GM18870 (cell line): ENCODE results near the gene BAG5.
"Not testable (repeated sequence)": the region's sequence is repeated elsewhere in the genome, so short reads cannot be mapped to it uniquely, and the experiment has no call there.

Source experiments
- ATAC-seq: cut with Tn5 transposase; IDR thresholded peaks from one replicate; pipeline ENCODE4 v1.9.1; 2021; ENCODE audit warnings: moderate library complexity; ENCODE audit not compliant: unreplicated experiment

Gene BAG5

DNA sequence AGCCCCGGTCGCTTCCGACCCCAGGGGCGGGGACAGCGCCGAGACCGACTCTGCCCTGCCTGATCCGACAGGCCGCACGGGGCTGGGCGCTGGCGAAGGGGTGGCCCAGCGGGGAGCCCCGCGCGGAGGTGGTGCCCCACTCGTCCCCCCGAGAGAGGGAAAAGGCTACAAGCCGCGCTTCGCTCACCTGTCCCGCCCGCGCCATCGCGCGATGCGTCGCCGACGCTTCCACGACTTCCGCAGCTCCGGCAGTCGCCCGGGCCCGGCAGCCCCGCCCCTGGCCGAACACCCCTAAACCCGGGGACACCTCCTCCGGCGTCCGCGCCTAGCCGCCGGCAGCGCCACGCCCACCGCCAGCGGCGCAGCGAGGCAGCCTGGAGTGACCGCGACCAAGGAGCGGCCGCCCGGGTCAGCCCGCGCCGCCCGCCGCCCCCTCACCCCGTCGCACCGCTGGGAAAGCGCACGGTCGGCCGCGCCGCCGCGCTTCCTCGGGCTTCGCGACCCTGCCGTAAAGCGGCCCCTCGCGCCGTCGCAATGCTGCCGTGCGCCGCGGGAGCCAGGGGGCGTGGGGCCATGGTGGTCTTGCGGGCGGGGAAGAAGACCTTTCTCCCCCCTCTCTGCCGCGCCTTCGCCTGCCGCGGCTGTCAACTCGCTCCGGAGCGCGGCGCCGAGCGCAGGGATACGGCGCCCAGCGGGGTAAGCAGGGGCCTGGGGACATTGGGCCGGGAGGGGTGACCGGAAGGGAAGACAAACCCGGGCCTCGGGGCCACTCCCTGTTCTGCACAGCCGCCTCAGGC, at the start of gene BAG5, which contains the start of gene COA8:
Gene BAG5, minus strand, starts transcription at position 229 of the 797 bp plus-strand sequence. CDS start 1,493 bp downstream, outside the sequence.
Gene COA8, plus strand, starts transcription at position 532 of the 797 bp plus-strand sequence. Its CDS starts 42 bp downstream, at position 574.
- peak; percentile 61 for ATAC-seq

DNA sequence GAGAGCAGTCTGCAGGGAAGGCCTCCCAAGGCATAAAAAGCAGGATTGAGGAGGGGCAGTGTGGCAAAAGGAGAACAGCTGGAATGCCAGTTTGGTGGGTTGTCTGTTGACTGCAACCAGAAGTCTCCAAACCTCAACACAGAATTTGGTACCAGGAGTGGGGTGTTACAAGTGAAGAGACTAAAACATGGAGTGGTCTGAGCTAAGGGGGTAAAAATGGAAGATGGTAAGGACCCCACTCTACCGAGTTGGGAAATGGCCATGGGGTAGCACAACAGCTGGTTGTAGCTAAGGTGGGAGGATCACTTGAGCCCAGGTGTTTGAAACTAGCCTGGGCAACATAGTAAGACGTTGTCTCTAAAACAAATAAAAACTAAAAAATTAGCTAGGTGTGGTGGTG, 48.8 kb upstream of the BAG5 start:
- no peak for ATAC-seq

DNA sequence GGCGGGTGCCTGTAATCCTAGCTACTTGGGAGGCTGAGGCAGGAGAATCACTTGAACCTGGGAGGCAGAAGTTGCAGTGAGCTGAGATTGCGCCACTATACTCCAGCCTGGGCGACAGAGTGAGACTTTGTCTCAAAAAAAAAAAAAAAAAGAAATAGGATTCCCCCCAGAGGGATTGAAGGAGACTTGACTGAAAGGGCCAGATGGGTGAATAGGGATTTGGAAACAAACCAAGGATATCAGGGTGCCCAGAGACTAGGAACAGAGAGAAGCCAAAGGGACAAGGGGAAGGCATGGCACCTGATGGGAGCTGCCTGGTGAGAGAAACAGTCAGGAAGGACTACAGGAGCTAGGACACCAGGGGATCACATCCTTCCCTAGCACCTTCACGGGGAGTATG, 46.6 kb upstream of the BAG5 start:
- ATAC-seq, result not testable (repeated sequence)

GRCh38 chr14:103607822-103608221, 45.4 kb upstream of the BAG5 start:
- no peak for ATAC-seq

DNA sequence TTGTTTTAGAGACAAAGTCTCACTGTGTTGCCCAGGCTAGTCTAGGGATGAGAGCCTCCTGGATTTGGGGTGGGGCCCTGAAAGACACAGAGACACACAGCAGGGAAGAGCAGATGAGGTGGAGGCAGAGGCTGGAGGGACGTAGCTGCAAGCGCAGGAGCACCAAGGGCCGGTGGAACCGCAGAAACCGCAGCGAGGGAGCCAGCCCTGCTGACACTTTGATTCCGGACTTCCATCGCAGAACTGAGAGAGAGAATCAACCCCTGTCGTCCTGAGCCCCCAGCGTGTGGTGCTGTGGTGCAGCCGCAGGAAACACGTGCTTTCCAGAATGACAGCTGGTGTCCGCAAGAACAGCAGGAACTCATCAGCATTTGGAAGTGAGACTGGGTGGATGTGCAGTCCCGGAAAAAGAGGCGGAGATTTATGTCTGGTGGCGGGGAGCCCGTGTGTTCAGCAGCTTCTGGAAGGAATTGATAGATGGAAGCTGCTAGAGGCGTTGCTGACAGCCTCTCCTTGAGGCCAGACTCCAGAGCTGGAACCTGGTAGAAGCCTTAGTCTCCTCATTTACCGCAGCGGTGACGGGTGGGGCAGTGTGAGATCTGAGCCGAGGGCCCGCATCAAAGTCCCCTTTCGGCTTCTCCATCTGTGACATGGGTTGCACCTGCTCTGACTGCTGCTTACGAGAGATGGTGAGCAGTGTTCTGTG, 44.7 kb upstream of the BAG5 start:
- ATAC-seq, result peak; percentile 77

GRCh38 chr14:103604620-103605019, 42.2 kb upstream of the BAG5 start:
- no peak for ATAC-seq

GRCh38 chr14:103600503-103600902, 38.0 kb upstream of the BAG5 start:
- no peak for ATAC-seq

- no peak for ATAC-seq
These were observed 35.3 kb upstream of the BAG5 start for GRCh38 chr14:103597623-103598377.

DNA sequence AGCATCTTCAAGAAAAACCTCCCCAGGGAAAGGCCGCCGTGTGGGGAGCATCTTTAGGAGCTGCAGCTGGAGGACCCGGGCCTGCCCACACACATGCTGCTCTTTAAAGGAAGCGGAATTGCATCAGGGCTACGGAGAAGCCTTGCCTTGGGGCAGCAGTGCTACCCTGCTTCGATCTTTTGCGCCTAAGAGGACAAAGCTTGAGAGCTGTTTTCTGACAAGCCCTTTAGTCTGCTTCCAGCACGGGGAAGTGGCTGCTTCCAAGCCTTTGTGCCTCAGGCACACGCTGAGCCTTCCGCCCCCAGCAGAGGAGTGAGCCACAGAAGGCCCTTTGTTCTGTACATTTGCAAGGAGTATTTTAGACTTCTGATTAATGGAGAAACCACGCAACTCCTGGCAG, 31.8 kb upstream of the BAG5 start:
- ATAC-seq, result no peak

GRCh38 chr14:103593577-103593976, 31.1 kb upstream of the BAG5 start:
- peak; percentile 81 for ATAC-seq

- ATAC-seq, result no peak
These were observed 22.0 kb upstream of the BAG5 start for GRCh38 chr14:103584326-103584915.

- no peak for ATAC-seq
These were observed 19.7 kb upstream of the BAG5 start for GRCh38 chr14:103581954-103582703.

- ATAC-seq, result no peak
These were observed 18.7 kb upstream of the BAG5 start for GRCh38 chr14:103581206-103581605.

GRCh38 chr14:103578401-103579075, 16.1 kb upstream of the BAG5 start:
- ATAC-seq, result no peak

DNA sequence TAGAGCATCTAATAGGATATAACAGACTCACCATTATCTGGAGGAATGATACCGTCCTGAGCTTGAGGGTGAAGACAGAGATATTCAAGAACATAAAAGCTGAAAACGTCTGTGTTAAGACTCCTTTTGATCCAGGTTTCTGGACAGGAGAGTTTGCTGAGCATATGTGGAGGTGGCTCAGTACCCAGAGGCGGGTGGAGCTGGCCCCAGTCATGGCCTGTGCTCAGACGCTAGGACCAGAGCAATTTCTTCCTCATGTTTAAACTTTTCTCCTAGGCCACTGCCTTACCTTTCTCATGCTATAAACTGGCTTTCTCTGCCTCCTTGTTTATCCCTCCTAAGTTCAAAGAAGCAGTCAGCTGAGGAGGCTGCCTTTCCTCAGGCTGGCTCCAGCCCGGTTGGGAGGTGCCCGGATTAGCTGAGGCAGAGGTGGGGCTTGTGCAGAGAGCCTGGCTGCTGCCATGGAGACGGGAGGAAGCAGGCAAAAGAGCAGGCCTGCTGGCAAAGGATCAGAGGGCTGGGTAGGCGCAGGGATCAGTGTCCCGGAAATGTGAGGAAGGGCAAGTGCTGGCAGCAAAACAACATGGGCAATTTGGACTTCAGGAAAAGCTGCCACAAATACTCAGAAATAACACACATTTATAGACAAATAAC, 14.0 kb upstream of the BAG5 start:
- no peak for ATAC-seq

GRCh38 chr14:103574707-103575285, 12.3 kb upstream of the BAG5 start:
- ATAC-seq, result no peak

DNA sequence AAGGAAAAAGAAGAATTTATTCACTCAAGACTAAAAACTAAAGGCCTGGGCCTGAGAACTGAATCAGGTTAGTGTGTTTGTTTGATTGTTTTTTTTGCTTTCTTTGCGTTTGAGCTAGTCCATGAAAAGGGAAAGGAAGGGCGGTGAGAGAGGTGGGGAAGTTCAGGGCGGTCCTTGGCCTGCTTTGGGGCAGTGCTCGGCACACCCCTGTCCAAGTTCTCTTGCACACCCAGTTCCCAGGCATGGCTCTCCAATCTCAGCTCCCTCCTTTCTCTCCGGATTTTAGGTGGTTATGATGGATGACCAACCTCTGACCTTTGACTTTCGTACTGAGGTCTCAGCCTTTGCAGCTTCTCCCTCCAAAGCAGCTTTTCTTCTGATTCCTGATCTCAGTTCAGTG, 11.6 kb upstream of the BAG5 start:
- no peak for ATAC-seq

DNA sequence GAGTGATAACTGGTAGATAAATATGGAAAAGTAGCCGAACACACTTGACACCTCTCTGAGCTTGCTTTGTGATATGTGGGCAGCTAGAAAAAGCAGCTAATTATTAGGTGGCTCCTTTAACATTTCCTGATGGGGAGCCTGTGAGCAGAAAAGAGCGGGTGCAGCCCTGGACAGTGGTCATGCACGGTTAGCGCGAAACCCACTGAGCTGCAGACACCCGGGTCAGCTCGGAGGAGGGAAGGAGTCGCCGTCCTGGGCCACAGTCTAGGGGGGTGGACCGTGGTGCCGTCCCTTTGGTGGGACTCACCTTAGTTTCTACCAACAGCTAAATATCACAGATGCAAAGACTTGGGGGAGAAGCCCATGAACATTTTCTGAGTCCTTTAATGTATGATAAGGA, 7.0 kb upstream of the BAG5 start:
- no peak for ATAC-seq

DNA sequence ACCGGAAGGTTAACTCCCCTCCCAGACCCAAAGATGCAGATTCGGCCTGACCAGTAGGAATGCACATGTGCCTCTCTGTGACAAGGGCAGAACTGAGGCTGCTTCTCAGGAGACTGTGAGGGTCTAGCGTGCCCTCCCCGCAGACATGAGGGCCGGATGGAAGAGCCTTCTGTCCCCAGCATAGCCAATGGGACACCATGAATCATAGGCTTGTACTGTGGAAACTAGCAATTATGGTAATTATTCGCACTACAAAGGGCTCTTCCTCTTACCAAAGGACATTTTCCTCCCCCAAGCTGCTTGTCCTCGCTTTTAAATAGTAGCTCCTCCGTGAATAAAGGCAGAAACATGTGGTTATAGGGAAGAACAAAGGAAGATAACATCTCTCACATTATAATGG, 6.5 kb upstream of the BAG5 start:
- no peak for ATAC-seq
